Endothelial cell of hepatic sinusoid (primary cell): ENCODE results near the gene MEIS1.

ENCODE experiments used
- in situ Hi-C: cut with HindIII; loops from 2 replicates; pipeline ENCODE4 v1.10.0; 2017; ENCODE audit warnings: low sequenced_read_pairs

Gene MEIS1

DNA sequence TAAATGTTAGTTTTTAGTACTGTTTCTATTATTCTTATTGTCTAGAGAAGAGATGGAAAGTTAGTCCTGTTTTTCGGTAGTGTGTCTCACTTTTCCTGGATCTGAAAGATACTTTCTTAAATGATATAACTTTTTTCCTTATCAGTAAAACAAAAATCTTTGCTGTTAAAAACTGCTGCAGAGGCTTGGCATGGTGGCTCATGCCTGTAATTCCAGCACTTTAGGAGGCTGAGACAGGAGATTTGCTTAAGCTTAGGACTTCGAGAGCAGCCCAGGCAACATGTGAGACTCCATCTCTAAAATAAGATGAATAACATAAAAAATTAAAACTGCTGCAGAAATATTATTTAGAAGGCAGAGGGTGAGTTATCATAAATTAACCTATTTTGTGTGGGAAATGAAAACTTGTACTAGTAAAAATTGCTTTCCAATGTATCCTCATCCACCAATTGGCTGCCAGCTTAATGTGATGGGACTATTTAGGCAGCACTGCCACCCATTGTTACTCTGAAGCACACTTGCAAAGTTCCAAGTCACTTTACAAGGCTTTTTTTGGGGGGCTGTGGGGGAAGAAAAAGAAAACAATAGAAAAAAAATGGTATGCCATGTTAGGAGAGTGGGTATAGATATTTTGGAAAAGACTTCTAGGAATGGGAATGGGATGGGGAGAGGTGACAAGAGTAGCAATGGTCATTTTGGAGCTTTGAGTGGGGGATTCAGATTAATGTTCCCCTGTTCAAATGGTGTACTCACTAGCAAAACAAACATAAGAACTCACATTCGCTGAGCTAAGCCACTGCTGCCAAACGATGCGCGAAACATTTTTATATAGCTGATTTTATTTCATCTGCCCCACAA lies 62.7 kb downstream of the MEIS1 start:
- in situ Hi-C loops = no loop called here

GRCh38 chr2:66498289-66498975 lies 63.5 kb downstream of the MEIS1 start:
- in situ Hi-C loops = no loop called here

DNA sequence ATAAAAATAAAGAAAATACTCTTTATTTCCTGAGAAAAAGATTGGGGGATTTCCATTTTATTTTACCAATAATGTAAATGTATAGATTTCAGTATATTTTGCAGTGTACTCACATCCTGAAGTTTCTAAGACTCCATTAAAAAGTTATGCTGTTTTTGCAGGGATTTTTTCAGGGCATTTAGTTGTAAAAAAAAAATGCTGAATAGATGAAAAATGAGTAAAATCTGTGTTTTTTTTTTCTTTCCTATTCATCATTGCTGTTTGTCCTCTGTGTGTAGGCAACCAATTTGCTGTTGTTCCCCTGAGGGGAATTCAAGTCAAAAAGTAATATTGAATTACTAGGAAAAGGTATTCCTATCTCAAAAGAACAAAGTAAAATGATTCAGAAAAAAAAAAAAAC lies 66.3 kb downstream of the MEIS1 start:
- in situ Hi-C loops = no loop called here

DNA sequence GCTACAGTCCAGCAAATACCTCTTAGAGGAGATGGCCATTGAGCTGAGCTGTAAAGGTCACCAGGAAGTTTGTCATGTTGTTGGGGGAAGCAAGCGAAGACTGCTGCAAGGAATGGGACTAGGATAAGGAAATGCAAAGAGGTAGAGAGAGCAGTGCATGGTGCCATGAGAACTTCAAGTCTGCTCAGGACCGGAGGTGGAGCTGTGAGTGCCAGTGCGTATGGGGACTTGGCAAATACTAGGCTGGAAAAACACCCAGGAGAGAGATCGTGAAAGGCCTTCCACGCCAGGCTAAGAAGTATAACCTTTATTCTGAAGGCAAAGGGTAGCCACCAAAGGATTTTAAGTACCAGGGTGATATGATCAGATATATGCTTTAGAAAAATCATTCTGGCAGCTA lies 71.3 kb downstream of the MEIS1 start:
- in situ Hi-C loops = no loop called here

DNA sequence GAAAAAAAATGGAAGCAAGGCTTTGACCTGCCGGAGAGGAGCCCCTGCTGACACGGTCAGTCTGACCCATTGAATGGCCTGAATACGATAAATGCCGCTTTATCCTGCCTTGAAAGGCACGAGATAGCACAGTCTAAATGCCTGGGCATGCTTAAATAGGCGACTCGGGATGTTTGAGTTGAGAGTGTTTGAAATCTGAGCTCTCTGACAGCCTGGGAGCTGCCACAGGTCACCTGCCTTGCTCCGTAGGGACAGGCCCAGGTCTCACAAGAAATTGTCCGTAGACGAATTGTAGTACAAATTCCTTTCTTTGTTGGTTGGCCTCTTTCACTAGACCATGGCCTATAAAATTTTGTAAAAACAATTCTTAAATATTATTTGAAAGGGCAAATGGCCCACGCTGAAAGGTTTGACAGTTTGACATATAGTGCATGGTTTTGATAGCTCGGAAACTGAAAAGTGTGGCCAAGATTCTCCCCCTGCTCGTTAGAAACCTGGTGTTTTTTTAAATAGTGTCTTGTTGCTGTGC lies 72.8 kb downstream of the MEIS1 start:
- in situ Hi-C loops = no loop called here

DNA sequence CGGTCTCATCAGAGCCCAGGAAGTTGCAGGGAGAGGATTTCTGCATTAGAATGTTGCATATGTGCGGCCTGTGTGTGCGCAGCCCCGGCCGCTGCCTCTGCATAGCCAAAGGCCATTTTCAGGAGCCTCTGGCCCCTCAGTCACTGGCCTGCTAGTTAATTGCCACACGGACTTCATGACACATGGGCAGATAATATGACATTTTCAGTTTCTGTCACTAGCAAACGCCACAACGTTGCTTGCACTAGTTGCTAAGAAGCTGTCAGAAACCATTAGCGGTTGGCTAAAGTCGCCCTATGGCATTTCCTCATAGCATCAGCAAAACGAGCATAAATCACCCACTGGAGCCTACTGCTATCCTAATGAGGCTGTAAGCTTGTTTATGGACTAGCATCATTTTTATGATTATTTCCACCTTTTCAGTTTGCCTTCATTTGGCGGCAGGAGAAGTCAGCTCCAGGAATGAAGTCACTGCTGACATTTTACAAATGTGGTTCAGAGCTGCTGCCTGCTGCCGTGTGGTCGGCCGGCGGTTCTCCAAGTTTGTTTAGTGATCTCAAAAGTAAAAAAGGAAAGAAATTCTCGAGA lies 73.7 kb downstream of the MEIS1 start:
- in situ Hi-C loops = no loop called here

- in situ Hi-C loops = no loop called here
Observed at GRCh38 chr2:66509326-66509811, 74.4 kb downstream of the MEIS1 start.

DNA sequence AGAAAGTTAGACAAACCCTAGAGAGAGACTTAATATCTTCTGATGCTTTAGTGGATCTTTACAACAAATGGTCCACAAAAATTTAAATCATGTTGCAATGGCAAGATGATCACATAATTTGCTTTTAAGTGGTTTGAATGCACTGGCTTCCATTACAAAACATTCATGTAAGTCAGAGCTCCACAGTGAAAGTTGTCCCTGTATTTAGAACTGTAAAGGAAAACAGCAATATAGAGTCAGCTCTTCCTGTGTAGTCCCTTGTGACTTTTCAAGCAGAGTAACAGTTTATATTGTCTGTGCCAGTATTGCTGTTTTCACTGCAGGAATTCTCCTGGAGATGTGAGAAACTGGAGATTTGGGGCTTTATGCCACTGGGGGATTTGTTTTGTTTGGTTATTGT lies 77.7 kb downstream of the MEIS1 start:
- in situ Hi-C loops = no loop called here

DNA sequence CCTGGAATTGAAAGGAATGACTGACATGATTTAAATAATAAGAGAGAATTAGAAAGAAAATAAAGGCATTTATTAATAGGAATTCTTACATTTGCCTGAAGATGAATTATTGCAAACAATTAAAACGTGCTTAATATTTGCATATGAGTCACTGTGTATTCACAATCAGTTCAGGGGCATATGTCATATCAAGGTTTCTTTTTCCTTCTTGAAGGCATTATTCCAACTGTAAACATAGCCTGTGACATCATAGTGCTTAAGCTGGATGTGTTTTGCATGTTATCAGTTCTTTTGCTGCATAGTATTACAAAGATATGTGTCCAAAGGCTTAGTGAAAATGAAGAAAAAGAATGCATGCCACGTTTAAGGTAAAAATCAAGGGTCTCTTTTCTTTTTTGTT lies 80.8 kb downstream of the MEIS1 start:
- in situ Hi-C loops = loop anchor here (5.0 kb wide), 1 partner anchor 68 kb away; no protein-coding TSS in a partner anchor

GRCh38 chr2:66516499-66516898 lies 81.6 kb downstream of the MEIS1 start:
- in situ Hi-C loops = loop anchor here (5.0 kb wide), 1 partner anchor 69 kb away; no protein-coding TSS in a partner anchor

- in situ Hi-C loops = loop anchor here (5.0 kb wide), 1 partner anchor 70 kb away; no protein-coding TSS in a partner anchor
Observed at GRCh38 chr2:66517772-66518171, 82.8 kb downstream of the MEIS1 start.

DNA sequence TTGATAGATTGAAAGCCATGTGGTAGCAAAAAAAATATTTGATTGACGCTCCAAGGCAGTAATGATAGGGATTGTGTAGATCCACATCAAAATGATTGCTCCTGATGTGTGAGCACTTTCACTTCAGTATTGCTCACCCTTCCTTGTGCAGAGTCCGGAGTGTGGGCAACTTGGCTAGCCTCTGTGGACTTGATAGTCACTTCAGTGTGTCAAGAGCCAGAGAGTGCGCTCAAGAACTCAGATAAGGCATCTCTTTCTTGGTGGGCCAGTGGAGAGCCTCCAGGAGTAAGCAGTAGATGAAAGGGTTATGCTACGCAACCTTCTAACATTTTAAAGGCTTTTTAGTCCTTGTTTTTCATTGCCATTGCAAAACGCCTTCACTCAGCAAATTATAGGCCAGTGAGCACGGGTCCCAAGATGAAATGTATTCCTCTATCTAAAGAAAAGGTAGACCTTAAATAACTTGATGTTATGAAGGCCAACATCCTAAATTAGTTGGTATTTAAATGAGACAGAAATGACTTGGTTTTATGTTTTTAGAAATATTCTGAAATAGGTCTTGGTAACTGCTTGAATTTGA lies 84.4 kb downstream of the MEIS1 start:
- in situ Hi-C loops = loop anchor here (5.0 kb wide), 1 partner anchor 72 kb away; no protein-coding TSS in a partner anchor

GRCh38 chr2:66521291-66521922 lies 86.5 kb downstream of the MEIS1 start:
- in situ Hi-C loops = no loop called here

- in situ Hi-C loops = no loop called here
Observed at GRCh38 chr2:66522611-66523376, 87.9 kb downstream of the MEIS1 start.

DNA sequence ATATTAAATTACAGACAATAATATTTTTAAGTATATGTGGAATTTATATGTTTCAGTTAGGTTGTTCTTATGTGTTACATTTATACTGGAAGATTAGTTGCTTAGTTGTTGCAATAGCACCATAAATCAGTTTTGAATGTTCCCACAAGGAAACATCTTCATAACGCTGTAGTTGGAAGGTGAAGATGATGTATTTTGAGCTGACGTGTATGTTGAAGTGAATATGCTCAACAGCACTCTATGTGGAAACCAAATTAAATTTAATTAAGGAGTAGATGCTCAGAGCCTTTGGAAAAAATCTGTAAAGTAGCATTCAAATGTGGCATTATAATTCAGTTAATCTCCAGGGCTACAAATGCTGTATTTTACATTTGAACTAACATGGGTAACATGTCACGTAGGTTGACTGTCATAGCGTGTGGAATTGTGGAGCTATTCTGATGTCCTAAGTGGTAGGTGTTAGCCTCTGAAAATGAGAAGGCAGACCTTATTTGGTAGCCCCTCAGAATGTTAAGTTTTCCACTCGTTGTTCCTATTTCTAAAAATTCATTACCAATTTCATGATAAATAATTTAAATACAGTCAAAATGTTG lies 88.5 kb downstream of the MEIS1 start:
- in situ Hi-C loops = no loop called here

DNA sequence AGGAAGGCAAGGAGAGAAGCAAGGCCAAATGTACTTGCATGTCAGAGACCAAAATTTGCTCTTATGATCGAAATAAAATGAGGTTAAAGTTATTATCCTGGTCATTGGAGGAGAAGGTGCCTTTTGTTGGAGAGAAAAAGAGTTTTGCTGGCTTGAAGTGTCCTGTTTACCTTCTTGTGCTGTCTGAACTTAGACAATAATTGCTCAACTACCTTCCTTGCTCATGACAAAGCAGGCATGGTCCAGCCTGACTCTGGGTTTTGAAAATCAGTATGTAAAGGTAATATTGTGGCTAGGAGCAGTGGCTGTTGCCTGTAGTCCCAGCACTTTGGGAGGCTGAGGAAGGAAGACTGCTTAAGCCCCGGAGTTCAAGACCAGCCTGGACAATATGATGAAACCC lies 89.1 kb downstream of the MEIS1 start:
- in situ Hi-C loops = no loop called here

GRCh38 chr2:66525606-66526005 lies 90.7 kb downstream of the MEIS1 start:
- in situ Hi-C loops = no loop called here

DNA sequence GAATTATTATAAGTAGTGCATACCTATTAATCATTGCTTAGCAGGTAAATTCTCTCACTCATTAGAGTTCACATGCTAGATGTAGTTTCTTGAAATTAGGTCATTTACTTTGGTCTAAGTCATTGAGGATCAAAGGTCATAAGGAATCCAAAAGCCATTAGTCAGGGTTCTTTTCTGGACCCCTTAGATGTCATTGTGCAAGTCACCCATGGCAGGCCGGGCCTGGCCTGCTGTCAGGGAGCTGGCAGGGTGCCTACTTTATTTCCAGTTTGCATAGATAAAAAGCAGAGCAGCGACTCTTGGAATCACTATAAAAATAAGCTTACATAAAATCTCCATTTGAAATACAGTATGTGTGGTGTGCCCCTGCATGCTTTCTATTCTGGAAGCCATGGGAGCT lies 91.3 kb downstream of the MEIS1 start:
- in situ Hi-C loops = no loop called here

- in situ Hi-C loops = no loop called here
Observed at GRCh38 chr2:66528974-66529724, 94.2 kb downstream of the MEIS1 start.
